Measurements from ENCODE around the gene CNTNAP1.
"Not testable (repeated sequence)": the region's sequence is repeated elsewhere in the genome, so short reads cannot be mapped to it uniquely, and the experiment has no call there.

The CNTNAP1 gene

GRCh38 chr17:42681976-42682721, at the start of gene CNTNAP1:
CNTNAP1 (plus strand) TSS chr17:42682531; CDS start chr17:42682830, 299 bp downstream.
- peak; percentile 85 for DNase-seq (ENCODE audit: low spot score)

- DNase-seq (ENCODE audit: low spot score), result no peak
These were observed 49.3 kb upstream of the CNTNAP1 start for GRCh38 chr17:42632949-42633444.

- peak; percentile 30 for DNase-seq (ENCODE audit: low spot score)
These were observed 42.7 kb upstream of the CNTNAP1 start for GRCh38 chr17:42639525-42640113.

- DNase-seq (ENCODE audit: low spot score), result peak; percentile 25
These were observed 42.2 kb upstream of the CNTNAP1 start for GRCh38 chr17:42640121-42640520.

GRCh38 chr17:42642336-42642735, 40.0 kb upstream of the CNTNAP1 start:
- peak; percentile 33 for DNase-seq (ENCODE audit: low spot score)

- DNase-seq (ENCODE audit: low spot score), result no peak
These were observed 34.6 kb upstream of the CNTNAP1 start for GRCh38 chr17:42647778-42648177.

- no peak for DNase-seq (ENCODE audit: low spot score)
These were observed 30.9 kb upstream of the CNTNAP1 start for GRCh38 chr17:42651392-42651791.

GRCh38 chr17:42653179-42654124, 28.9 kb upstream of the CNTNAP1 start:
- DNase-seq (ENCODE audit: low spot score), result no peak

GRCh38 chr17:42655528-42655927, 26.8 kb upstream of the CNTNAP1 start:
- no peak for DNase-seq (ENCODE audit: low spot score)

GRCh38 chr17:42657824-42658588, 24.3 kb upstream of the CNTNAP1 start:
- DNase-seq (ENCODE audit: low spot score), result no peak

GRCh38 chr17:42659079-42659931, 23.0 kb upstream of the CNTNAP1 start, which contains the start of gene TUBG2:
TUBG2 (plus strand) TSS chr17:42659284; CDS start chr17:42659504, 220 bp downstream.
- peak; percentile 100 for DNase-seq (ENCODE audit: low spot score)

GRCh38 chr17:42659932-42660274, 22.4 kb upstream of the CNTNAP1 start:
- DNase-seq (ENCODE audit: low spot score), result not testable (repeated sequence)

- no peak for DNase-seq (ENCODE audit: low spot score)
These were observed 21.5 kb upstream of the CNTNAP1 start for GRCh38 chr17:42660692-42661345.

GRCh38 chr17:42665581-42666001, 16.7 kb upstream of the CNTNAP1 start:
- peak; percentile 24 for DNase-seq (ENCODE audit: low spot score)

- DNase-seq (ENCODE audit: low spot score), result not testable (repeated sequence)
These were observed 16.2 kb upstream of the CNTNAP1 start for GRCh38 chr17:42666126-42666525.

- peak; percentile 32 for DNase-seq (ENCODE audit: low spot score)
These were observed 15.0 kb upstream of the CNTNAP1 start for GRCh38 chr17:42667088-42667951.

- no peak for DNase-seq (ENCODE audit: low spot score)
These were observed 12.7 kb upstream of the CNTNAP1 start for GRCh38 chr17:42669705-42669976.

- DNase-seq (ENCODE audit: low spot score), result no peak
These were observed 12.1 kb upstream of the CNTNAP1 start for GRCh38 chr17:42669977-42670788.
